ENCODE data around the gene HOXB7.
A peak's percentile ranks its signal among the peaks of the same experiment; 100 is the strongest.

HOXB7 gene

DNA sequence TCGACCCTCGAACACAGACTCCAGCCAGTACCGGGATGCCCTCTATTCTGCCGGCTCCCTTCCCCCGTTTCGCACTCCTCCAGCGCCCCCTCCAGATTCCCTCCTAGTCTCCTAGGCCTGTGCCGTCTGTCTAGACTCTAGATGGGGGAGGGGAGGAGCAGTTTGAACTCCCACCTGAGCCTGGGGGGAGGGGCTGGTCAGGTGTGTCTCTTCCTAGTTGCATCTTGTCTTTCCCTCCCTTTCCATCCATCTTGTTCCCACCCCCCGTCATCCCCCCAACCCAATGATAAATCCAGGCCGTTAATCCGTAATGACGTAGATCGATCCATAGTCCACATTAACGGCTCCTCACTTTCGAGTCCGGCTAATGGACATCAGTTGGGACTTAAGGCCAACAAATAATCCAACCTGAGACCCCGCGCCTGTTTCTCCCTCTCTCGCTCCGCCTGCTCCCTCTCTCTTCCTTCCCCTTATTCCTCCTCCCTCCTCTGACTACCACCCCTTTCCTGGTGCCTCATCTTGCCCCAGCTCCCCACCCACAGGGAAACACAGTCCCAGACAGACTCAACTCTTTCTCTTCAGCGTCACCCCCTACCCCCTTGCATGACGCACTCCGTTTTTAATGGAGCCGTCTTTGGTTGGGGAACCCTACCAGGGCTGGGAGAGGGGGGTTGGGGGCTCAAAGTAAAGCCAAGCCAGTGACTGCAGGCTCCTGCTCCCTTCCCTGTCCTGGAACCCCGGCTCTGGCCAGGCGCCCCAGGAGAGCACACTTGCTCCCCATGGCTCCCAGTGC is 13.9 kb downstream of the HOXB7 start:
- ChIA-PET POLR2A (no interaction called here), CTCF (interaction anchor here (1.2 kb wide), 1 partner anchor 9 kb away, joined by 3 read pairs; no protein-coding TSS in a partner anchor)
- TF ChIP-seq, protein P1, sequence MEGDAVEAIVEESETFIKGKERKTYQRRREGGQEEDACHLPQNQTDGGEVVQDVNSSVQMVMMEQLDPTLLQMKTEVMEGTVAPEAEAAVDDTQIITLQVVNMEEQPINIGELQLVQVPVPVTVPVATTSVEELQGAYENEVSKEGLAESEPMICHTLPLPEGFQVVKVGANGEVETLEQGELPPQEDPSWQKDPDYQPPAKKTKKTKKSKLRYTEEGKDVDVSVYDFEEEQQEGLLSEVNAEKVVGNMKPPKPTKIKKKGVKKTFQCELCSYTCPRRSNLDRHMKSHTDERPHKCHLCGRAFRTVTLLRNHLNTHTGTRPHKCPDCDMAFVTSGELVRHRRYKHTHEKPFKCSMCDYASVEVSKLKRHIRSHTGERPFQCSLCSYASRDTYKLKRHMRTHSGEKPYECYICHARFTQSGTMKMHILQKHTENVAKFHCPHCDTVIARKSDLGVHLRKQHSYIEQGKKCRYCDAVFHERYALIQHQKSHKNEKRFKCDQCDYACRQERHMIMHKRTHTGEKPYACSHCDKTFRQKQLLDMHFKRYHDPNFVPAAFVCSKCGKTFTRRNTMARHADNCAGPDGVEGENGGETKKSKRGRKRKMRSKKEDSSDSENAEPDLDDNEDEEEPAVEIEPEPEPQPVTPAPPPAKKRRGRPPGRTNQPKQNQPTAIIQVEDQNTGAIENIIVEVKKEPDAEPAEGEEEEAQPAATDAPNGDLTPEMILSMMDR (IDR thresholded peaks at IDR 0.05; ENCODE audit: control extremely low read depth, extremely low read depth, low read depth, missing control alignments), result no peak
- no peak for DNase-seq (ENCODE audit: extremely low spot score)

- CTCF ChIA-PET, result interaction anchor here (1.0 to 1.7 kb wide), 4 partner anchors 9 to 74 kb away, joined by 3 to 5 read pairs (median 3); no protein-coding TSS in a partner anchor
- TF ChIP-seq, protein P1 (IDR thresholded peaks at IDR 0.05; ENCODE audit: control extremely low read depth, extremely low read depth, low read depth, missing control alignments), result no peak
- no peak for DNase-seq (ENCODE audit: extremely low spot score)
- POLR2A ChIA-PET, result no interaction called here
Measured at GRCh38 chr17:48596000-48596734, 14.7 kb downstream of the HOXB7 start.

- DNase-seq (ENCODE audit: extremely low spot score), result no peak
- ChIA-PET CTCF (interaction anchor here (0.9 to 4.1 kb wide), 13 partner anchors 8 to 460 kb away, joined by 3 to 51 read pairs (median 3); no protein-coding TSS in a partner anchor), POLR2A (no interaction called here)
- TF ChIP-seq, protein P1 (IDR thresholded peaks at IDR 0.05; ENCODE audit: control extremely low read depth, extremely low read depth, low read depth, missing control alignments), result no peak
Measured at GRCh38 chr17:48595278-48595999, 15.4 kb downstream of the HOXB7 start.

GRCh38 chr17:48594538-48595277 is 16.1 kb downstream of the HOXB7 start:
- ChIA-PET CTCF (interaction anchor here (0.9 to 4.1 kb wide), 14 partner anchors 19 to 460 kb away, joined by 3 to 51 read pairs (median 4); partner anchors contain the start of gene HOXB8), POLR2A (no interaction called here)
- DNase-seq (ENCODE audit: extremely low spot score), result no peak
- TF ChIP-seq, protein P1 (IDR thresholded peaks at IDR 0.05; ENCODE audit: control extremely low read depth, extremely low read depth, low read depth, missing control alignments), result no peak

GRCh38 chr17:48593840-48594537 is 16.8 kb downstream of the HOXB7 start:
- TF ChIP-seq, protein P1 (IDR thresholded peaks at IDR 0.05; ENCODE audit: control extremely low read depth, extremely low read depth, low read depth, missing control alignments), result peak; percentile 92
- CTCF ChIA-PET, result interaction anchor here (0.8 to 4.1 kb wide), 42 partner anchors 19 to 568 kb away, joined by 3 to 51 read pairs (median 4); partner anchors contain the start of gene HOXB8
- POLR2A ChIA-PET, result interaction anchor here (0.6 kb wide), 1 partner anchor 24 kb away, joined by 8 read pairs; no protein-coding TSS in a partner anchor
- DNase-seq (ENCODE audit: extremely low spot score), result peak; percentile 89
